ENCODE data around the gene SLC38A1. TPM values are rescaled to one million over a fixed set of nuclear protein-coding genes. Genes with fewer than 3 reads are reported as not detected.

The SLC38A1 gene
- total RNA-seq, 2 donors from 2014 or later, result 142 to 169 TPM

DNA sequence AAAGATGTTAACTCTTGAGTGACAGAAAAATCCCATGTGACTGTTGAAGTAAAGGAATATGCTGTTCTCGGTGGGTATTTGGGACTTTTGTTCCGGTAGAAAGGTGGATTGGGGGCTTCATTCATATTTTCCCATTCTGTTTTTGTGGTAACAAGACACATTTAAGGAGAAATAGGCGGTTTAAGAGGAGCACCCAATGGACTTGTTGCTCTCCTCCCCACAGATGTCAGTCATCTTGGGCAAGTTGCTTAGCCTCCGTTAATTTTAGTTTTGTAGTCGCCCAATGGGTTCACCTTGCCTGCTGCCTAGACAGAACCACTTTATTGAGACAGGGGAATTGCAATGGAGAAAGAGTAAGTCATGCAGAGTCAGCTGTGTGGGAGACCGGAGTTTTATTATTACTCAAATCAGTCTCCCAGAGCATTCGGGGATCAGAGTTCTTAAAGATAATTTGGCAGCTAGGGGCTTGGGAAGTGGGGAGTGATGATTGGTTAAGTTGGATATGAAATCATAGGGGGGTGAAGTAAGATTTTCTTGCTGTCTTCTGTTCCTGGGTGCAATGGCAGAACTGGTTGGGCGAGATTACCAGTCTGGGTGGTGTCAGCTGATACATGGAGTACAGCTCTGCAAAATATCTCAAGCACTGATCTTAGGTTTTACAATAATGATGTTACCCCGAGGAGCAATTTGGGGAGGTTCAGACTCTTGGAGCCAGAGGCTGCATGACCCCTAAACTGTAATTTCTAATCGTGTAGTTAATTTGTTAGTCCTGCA, 50.3 kb downstream of the SLC38A1 start:
- H3K27me3 Mint-ChIP-seq, result no peaks in the 10 kb centered on the region
- ATAC-seq, result no peak
- H3K9me3 Mint-ChIP-seq, result no peaks in the 10 kb centered on the region
- H3K36me3 Mint-ChIP-seq, result peaks cover 40% of the 10 kb centered on the region
- H3K4me3 Mint-ChIP-seq, result peak overlapping the region; percentile 86
- peaks cover 74 to 91% of the 10 kb centered on the region in 2 donors for H3K4me1 Mint-ChIP-seq (ENCODE audit: low read depth in 2 of 2)
- no peak for DNase-seq (ENCODE audit: low spot score)
- H3K27ac Mint-ChIP-seq, result peak overlapping the region; percentile 96 to 99

DNA sequence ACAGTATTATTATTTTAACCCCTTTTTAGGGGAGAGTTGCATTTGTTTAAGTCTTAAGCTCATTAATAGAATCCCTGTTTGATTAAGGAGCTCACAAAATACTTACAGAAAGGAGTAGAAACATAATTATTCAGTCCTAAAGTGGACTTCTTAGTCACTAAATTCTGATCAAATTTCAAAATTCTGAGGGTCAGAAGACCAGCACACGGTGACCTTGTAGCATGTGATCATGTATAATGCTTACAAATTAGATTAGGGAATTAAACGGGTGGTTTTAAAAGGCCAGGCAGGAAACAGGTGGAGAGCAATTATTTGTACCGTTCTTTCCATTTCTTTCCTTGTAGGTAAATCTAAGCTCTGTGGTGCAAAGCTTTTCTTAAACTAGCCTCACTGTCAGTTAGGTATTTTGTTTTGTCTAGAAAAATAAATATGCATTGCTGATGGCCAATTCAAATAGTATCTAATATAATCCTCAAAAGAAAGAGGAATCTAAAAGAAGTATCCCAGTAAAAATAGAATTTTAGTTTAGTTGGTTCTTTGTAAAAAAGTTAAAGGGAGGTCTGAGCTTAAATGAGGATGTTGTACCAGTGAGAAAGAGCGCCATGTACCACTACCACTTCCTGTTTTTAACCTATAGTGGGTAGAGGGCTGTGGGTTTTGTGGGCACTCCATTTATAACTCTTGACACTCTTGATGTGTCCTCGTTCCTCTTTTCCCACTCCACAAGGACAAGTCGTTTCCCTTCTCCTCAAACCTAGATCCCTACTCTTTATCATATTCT, 51.1 kb downstream of the SLC38A1 start:
- H3K9me3 Mint-ChIP-seq, result no peaks in the 10 kb centered on the region
- H3K36me3 Mint-ChIP-seq, result peaks cover 40% of the 10 kb centered on the region
- DNase-seq (ENCODE audit: low spot score) (peak; percentile 68), ATAC-seq (peak in 1 of 2 donors; percentile 47)
- peak overlapping the region; percentile 96 to 99 for H3K27ac Mint-ChIP-seq
- H3K4me3 Mint-ChIP-seq, result peak overlapping the region; percentile 86
- no peaks in the 10 kb centered on the region for H3K27me3 Mint-ChIP-seq
- H3K4me1 Mint-ChIP-seq (ENCODE audit: low read depth in 2 of 2), result peaks cover 74 to 91% of the 10 kb centered on the region in 2 donors

- H3K27ac Mint-ChIP-seq, result peak overlapping the region; percentile 96 to 99
- H3K4me3 Mint-ChIP-seq, result peak overlapping the region; percentile 96
- H3K27me3 Mint-ChIP-seq, result no peaks in the 10 kb centered on the region
- peak; percentile 95 for ATAC-seq
- peaks cover 80 to 90% of the 10 kb centered on the region in 2 donors for H3K4me1 Mint-ChIP-seq (ENCODE audit: low read depth in 2 of 2)
- DNase-seq (ENCODE audit: low spot score), result peak; percentile 86
- no peaks in the 10 kb centered on the region for H3K9me3 Mint-ChIP-seq
- peaks cover 39% of the 10 kb centered on the region for H3K36me3 Mint-ChIP-seq
These were observed 54.0 kb downstream of the SLC38A1 start for GRCh38 chr12:46214668-46215436.

GRCh38 chr12:46212108-46212982, 56.5 kb downstream of the SLC38A1 start:
- Mint-ChIP-seq H3K27me3 (no peaks in the 10 kb centered on the region), H3K4me1 (ENCODE audit: low read depth in 2 of 2) (peaks cover 68 to 76% of the 10 kb centered on the region in 2 donors), H3K9me3 (no peaks in the 10 kb centered on the region), H3K4me3 (peak overlapping the region; percentile 1), H3K36me3 (peaks cover 32% of the 10 kb centered on the region), H3K27ac (peak overlapping the region; percentile 76 to 96)
- DNase-seq (ENCODE audit: low spot score) (no peak), ATAC-seq (no peak)

- Mint-ChIP-seq H3K4me3 (peak overlapping the region; percentile 64), H3K27me3 (no peaks in the 10 kb centered on the region), H3K36me3 (peaks cover 35% of the 10 kb centered on the region), H3K9me3 (no peaks in the 10 kb centered on the region), H3K4me1 (ENCODE audit: low read depth in 2 of 2) (peaks cover 61 to 68% of the 10 kb centered on the region in 2 donors), H3K27ac (peak overlapping the region; percentile 76 to 96)
- ATAC-seq (no peak), DNase-seq (ENCODE audit: low spot score) (no peak)
These were observed 57.9 kb downstream of the SLC38A1 start for GRCh38 chr12:46210873-46211439.

- Mint-ChIP-seq H3K36me3 (peaks cover 33% of the 10 kb centered on the region), H3K9me3 (no peaks in the 10 kb centered on the region), H3K27ac (peak overlapping the region; percentile 76 to 96), H3K27me3 (no peaks in the 10 kb centered on the region), H3K4me3 (peak overlapping the region; percentile 64), H3K4me1 (ENCODE audit: low read depth in 2 of 2) (peaks cover 55 to 61% of the 10 kb centered on the region in 2 donors)
- peak in 1 of 2 donors; percentile 29 for ATAC-seq
- DNase-seq (ENCODE audit: low spot score), result no peak
These were observed 58.6 kb downstream of the SLC38A1 start for GRCh38 chr12:46209914-46210872.

GRCh38 chr12:46209170-46209569, 59.7 kb downstream of the SLC38A1 start:
- DNase-seq (ENCODE audit: low spot score) (no peak), ATAC-seq (peak in 1 of 2 donors; percentile 41)
- Mint-ChIP-seq H3K27ac (peak overlapping the region; percentile 76 to 96), H3K36me3 (peaks cover 39% of the 10 kb centered on the region), H3K4me3 (peak overlapping the region; percentile 20), H3K27me3 (no peaks in the 10 kb centered on the region), H3K9me3 (no peaks in the 10 kb centered on the region), H3K4me1 (ENCODE audit: low read depth in 2 of 2) (peaks cover 48 to 52% of the 10 kb centered on the region in 2 donors)

DNA sequence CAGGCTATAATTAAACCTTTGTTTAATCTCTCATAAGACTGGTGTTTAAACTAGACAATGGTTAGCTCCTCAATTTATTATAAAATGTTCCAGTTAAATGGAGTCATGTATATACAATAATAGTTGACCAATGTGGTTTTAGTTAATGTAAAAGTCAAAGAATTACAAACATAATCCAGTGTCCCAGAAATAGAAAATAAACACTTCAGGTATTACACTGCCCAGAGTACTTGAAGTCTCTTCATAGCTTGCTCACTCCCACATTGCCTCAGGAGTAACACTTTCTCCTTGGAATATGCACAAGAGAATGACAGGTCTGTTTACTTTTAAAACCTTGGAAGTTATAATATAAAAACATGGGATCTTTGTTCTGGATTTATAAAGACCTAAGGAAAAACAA, 60.5 kb downstream of the SLC38A1 start:
- H3K4me3 Mint-ChIP-seq, result no peak overlapping the region
- H3K27ac Mint-ChIP-seq, result peak overlapping the region in 1 of 2 donors; percentile 76
- no peaks in the 10 kb centered on the region for H3K27me3 Mint-ChIP-seq
- DNase-seq (ENCODE audit: low spot score) (no peak), ATAC-seq (no peak)
- no peaks in the 10 kb centered on the region for H3K9me3 Mint-ChIP-seq
- H3K4me1 Mint-ChIP-seq (ENCODE audit: low read depth in 2 of 2), result peaks cover 44 to 45% of the 10 kb centered on the region in 2 donors
- peaks cover 41% of the 10 kb centered on the region for H3K36me3 Mint-ChIP-seq

DNA sequence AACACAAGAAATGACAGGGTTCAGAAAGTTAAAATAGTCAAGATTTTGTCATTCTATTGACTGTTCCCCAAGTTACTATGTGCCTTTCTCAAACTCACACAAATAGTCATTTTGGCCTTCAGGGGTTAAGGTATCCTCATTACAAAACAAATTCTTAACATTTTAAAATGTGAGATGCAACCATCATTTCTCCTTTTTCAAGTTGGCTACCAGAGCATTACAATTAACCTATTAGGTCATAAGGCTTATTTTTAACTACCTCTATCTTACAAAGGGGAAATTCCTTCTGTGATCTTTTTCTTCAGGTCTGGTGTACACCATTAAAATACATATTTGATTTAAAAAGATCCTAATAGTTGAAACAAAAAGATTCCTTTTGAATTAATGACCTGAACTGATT, 61.2 kb downstream of the SLC38A1 start:
- Mint-ChIP-seq H3K9me3 (no peaks in the 10 kb centered on the region), H3K27me3 (no peaks in the 10 kb centered on the region), H3K36me3 (peaks cover 40% of the 10 kb centered on the region), H3K27ac (no peak overlapping the region), H3K4me1 (ENCODE audit: low read depth in 2 of 2) (peaks cover 37 to 38% of the 10 kb centered on the region in 2 donors), H3K4me3 (no peak overlapping the region)
- no peak for DNase-seq (ENCODE audit: low spot score)
- no peak for ATAC-seq

- no peak for DNase-seq (ENCODE audit: low spot score)
- Mint-ChIP-seq H3K36me3 (peaks cover 32% of the 10 kb centered on the region), H3K4me3 (no peak overlapping the region), H3K4me1 (ENCODE audit: low read depth in 2 of 2) (peaks cover 26% of the 10 kb centered on the region in 2 donors), H3K27me3 (no peaks in the 10 kb centered on the region), H3K9me3 (no peaks in the 10 kb centered on the region), H3K27ac (no peak overlapping the region)
- ATAC-seq, result no peak
These were observed 62.4 kb downstream of the SLC38A1 start for GRCh38 chr12:46206471-46206870.

- DNase-seq (ENCODE audit: low spot score) (no peak), ATAC-seq (no peak)
- Mint-ChIP-seq H3K27me3 (no peaks in the 10 kb centered on the region), H3K4me1 (ENCODE audit: low read depth in 2 of 2) (peaks cover 15 to 16% of the 10 kb centered on the region in 2 donors), H3K36me3 (peaks cover 26% of the 10 kb centered on the region), H3K9me3 (no peaks in the 10 kb centered on the region), H3K27ac (no peak overlapping the region), H3K4me3 (no peak overlapping the region)
These were observed 63.5 kb downstream of the SLC38A1 start for GRCh38 chr12:46205294-46205693.

All from natural killer cell treated with Interleukin-12 subunit alpha and Interleukin-12 subunit beta and Interleukin-15 and Interleukin-18, amount 100 ng/mL, for 72 hours (primary cell).